SK-N-SH treated with all-trans-retinoic acid at 6 μM for 48 hours (cell line): ENCODE measurements around the gene SESN3.

Experiments used
- ATAC-seq: fragments of 200-7000 bp; cut with Tn5 transposase; 3 replicates; pipeline ENCODE4 v1.9.1; 2020; ENCODE audit warnings: mild to moderate bottlenecking, moderate library complexity
- ARNTL ChIP-seq: fragments of 450-650 bp; formaldehyde crosslinking; IDR thresholded peaks from 2 replicates; pipeline ENCODE4 v1.5.0; 2020; ENCODE audit warnings: low read depth, mild to moderate bottlenecking, moderate library complexity, borderline replicate concordance
- BACH2 ChIP-seq: fragments of 250-450 bp; sonication (Bioruptor Pico); IDR thresholded peaks from 2 replicates; pipeline ENCODE4 v1.9.0; 2021; ENCODE audit warnings: mild to moderate bottlenecking, borderline replicate concordance
- CSDC2 ChIP-seq: fragments of 250-450 bp; sonication (Bioruptor Pico); IDR thresholded peaks from 2 replicates; pipeline ENCODE4 v1.5.0; 2020; ENCODE audit warnings: mild to moderate bottlenecking, moderate library complexity
- ESRRG ChIP-seq: fragments of 250-450 bp; sonication (Bioruptor Pico); IDR thresholded peaks from 2 replicates; pipeline ENCODE4 v1.6.1; 2021; ENCODE audit warnings: mild to moderate bottlenecking
- GLIS3 ChIP-seq: fragments of 250-450 bp; sonication (Bioruptor Pico); IDR thresholded peaks from 2 replicates; pipeline ENCODE4 v1.5.0; 2020; ENCODE audit warnings: mild to moderate bottlenecking, moderate library complexity
- ISL1 ChIP-seq: fragments of 250-450 bp; sonication (Bioruptor Pico); IDR thresholded peaks from 2 replicates; pipeline ENCODE4 v2.1.2; 2022; ENCODE audit warnings: mild to moderate bottlenecking, moderate library complexity
- OSR1 ChIP-seq: fragments of 250-450 bp; sonication (Bioruptor Pico); IDR thresholded peaks from 2 replicates; pipeline ENCODE4 v1.8.0; 2022; ENCODE audit warnings: moderate library complexity, mild to moderate bottlenecking, inconsistent platforms
- PPARA ChIP-seq: fragments of 250-450 bp; sonication (Bioruptor Pico); IDR thresholded peaks from 2 replicates; pipeline ENCODE4 v1.5.0; 2020; ENCODE audit warnings: mild to moderate bottlenecking, borderline replicate concordance
- RARB ChIP-seq: fragments of 250-450 bp; sonication (Bioruptor Pico); IDR thresholded peaks from 2 replicates; pipeline ENCODE4 v1.8.0; 2021; ENCODE audit warnings: mild to moderate bottlenecking, moderate library complexity
- SNAI2 ChIP-seq: fragments of 250-450 bp; sonication (Bioruptor Pico); IDR thresholded peaks from 2 replicates; pipeline ENCODE4 v1.5.0; 2020; ENCODE audit warnings: mild to moderate bottlenecking, moderate library complexity
- TCF4 ChIP-seq: fragments of 250-450 bp; sonication (Bioruptor Pico); IDR thresholded peaks from 2 replicates; pipeline ENCODE4 v1.8.0; 2021; ENCODE audit warnings: mild to moderate bottlenecking, moderate library complexity, borderline replicate concordance
- TOX ChIP-seq: fragments of 250-450 bp; sonication (Bioruptor Pico); IDR thresholded peaks from 2 replicates; pipeline ENCODE4 v1.8.0; 2021; ENCODE audit warnings: mild to moderate bottlenecking, moderate library complexity, borderline replicate concordance
- ZC3H10 ChIP-seq: fragments of 250-450 bp; sonication (Bioruptor Pico); IDR thresholded peaks from 2 replicates; pipeline ENCODE4 v1.5.1; 2021; ENCODE audit warnings: mild to moderate bottlenecking, moderate library complexity
- ZFP3 ChIP-seq: fragments of 250-450 bp; sonication (Bioruptor Pico); IDR thresholded peaks from 2 replicates; pipeline ENCODE4 v1.5.0; 2020; ENCODE audit warnings: mild to moderate bottlenecking, moderate library complexity
- ZFP30 ChIP-seq: fragments of 450-650 bp; formaldehyde crosslinking; IDR thresholded peaks from 2 replicates; pipeline ENCODE4 v1.5.0; 2022; ENCODE audit warnings: mild to moderate bottlenecking, moderate library complexity
- ZNF70 ChIP-seq: fragments of 450-650 bp; formaldehyde crosslinking; IDR thresholded peaks from 2 replicates; pipeline ENCODE4 v1.5.0; 2020; ENCODE audit warnings: mild to moderate bottlenecking, moderate library complexity
- ZNF8 ChIP-seq: fragments of 450-650 bp; formaldehyde crosslinking; IDR thresholded peaks from 2 replicates; pipeline ENCODE4 v1.5.0; 2020; ENCODE audit warnings: mild to moderate bottlenecking, moderate library complexity
- TF ChIP-seq, protein P1 (sequence below): fragments of 250-450 bp; sonication (Bioruptor Pico); IDR thresholded peaks from 2 replicates; pipeline ENCODE4 v1.5.0; 2020; ENCODE audit warnings: mild to moderate bottlenecking, moderate library complexity
- TF ChIP-seq, protein P2 (sequence below): fragments of 250-450 bp; sonication (Bioruptor Pico); IDR thresholded peaks from 2 replicates; pipeline ENCODE4 v1.8.0; 2020; ENCODE audit warnings: mild to moderate bottlenecking, moderate library complexity, borderline replicate concordance
- TF ChIP-seq, protein P3 (sequence below): fragments of 250-450 bp; sonication (Bioruptor Pico); IDR thresholded peaks from 2 replicates; pipeline ENCODE4 v1.5.1; 2020; ENCODE audit warnings: low read depth, mild to moderate bottlenecking, moderate library complexity
- TF ChIP-seq, protein P4 (sequence below): fragments of 250-450 bp; sonication (Bioruptor Pico); IDR thresholded peaks from 2 replicates; pipeline ENCODE4 v1.5.1; 2021; ENCODE audit warnings: mild to moderate bottlenecking, moderate library complexity
- TF ChIP-seq, protein P5 (sequence below): fragments of 250-450 bp; sonication (Bioruptor Pico); IDR thresholded peaks from 2 replicates; pipeline ENCODE4 v1.8.0; 2021; ENCODE audit warnings: low read depth, mild to moderate bottlenecking, moderate library complexity, borderline replicate concordance

The SESN3 gene

DNA sequence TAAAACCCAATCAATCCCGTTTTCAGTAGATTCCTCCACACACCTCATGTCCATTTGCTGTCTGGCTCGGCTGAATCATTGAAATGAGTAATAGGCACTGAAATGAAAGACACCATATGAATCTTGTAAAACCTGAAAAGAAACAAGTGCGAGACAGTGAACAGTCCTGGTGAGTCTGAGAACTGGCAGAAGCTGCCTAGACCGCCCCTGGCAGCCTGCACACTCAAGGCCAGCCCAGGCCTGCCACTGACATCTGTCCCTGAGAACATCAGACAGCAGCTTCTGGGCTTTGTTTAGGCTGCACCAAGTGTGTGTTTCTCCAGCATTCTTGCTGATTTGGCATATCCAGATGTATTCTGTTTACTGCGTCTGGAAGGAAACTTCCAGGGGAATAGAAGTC lies 96.5 kb downstream of the SESN3 start:
- TF ChIP-seq ESRRG (CRISPR knock-in tag) (no peak), ISL1 (0 out of 2 replicates have a peak, but pooled peaks have one; percentile 17)
- TF ChIP-seq, all 23 proteins: peak for 1
- peak; percentile 97 for ATAC-seq

DNA sequence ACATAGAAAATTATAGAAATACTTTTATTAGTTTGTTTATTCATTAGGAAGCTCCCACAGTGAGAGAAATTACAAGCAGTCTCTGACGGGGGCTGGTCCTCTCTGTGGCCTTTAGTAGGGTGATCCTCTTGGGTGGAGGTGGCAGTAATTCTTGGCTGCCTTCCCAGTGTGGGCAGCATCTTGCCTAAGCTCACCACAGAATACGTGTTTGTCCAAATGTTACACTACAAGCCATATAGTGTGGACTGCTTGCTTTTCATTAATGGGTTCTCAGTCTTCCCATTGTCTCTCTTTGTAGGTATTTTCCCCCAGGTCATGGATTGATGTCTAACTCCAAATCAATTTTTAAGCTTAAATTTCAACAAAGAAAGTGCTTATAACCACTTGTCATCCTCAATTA lies 98.0 kb downstream of the SESN3 start:
- TF ChIP-seq PPARA (CRISPR knock-in tag), result no peak
- no peak for TF ChIP-seq TCF4 (CRISPR knock-in tag)
- TF ChIP-seq, protein P1, sequence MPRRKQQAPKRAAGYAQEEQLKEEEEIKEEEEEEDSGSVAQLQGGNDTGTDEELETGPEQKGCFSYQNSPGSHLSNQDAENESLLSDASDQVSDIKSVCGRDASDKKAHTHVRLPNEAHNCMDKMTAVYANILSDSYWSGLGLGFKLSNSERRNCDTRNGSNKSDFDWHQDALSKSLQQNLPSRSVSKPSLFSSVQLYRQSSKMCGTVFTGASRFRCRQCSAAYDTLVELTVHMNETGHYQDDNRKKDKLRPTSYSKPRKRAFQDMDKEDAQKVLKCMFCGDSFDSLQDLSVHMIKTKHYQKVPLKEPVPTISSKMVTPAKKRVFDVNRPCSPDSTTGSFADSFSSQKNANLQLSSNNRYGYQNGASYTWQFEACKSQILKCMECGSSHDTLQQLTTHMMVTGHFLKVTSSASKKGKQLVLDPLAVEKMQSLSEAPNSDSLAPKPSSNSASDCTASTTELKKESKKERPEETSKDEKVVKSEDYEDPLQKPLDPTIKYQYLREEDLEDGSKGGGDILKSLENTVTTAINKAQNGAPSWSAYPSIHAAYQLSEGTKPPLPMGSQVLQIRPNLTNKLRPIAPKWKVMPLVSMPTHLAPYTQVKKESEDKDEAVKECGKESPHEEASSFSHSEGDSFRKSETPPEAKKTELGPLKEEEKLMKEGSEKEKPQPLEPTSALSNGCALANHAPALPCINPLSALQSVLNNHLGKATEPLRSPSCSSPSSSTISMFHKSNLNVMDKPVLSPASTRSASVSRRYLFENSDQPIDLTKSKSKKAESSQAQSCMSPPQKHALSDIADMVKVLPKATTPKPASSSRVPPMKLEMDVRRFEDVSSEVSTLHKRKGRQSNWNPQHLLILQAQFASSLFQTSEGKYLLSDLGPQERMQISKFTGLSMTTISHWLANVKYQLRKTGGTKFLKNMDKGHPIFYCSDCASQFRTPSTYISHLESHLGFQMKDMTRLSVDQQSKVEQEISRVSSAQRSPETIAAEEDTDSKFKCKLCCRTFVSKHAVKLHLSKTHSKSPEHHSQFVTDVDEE (CRISPR knock-in tag), result no peak
- TF ChIP-seq, protein P2, sequence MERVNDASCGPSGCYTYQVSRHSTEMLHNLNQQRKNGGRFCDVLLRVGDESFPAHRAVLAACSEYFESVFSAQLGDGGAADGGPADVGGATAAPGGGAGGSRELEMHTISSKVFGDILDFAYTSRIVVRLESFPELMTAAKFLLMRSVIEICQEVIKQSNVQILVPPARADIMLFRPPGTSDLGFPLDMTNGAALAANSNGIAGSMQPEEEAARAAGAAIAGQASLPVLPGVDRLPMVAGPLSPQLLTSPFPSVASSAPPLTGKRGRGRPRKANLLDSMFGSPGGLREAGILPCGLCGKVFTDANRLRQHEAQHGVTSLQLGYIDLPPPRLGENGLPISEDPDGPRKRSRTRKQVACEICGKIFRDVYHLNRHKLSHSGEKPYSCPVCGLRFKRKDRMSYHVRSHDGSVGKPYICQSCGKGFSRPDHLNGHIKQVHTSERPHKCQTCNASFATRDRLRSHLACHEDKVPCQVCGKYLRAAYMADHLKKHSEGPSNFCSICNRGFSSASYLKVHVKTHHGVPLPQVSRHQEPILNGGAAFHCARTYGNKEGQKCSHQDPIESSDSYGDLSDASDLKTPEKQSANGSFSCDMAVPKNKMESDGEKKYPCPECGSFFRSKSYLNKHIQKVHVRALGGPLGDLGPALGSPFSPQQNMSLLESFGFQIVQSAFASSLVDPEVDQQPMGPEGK, result no peak
- TF ChIP-seq ZFP30, result no peak
- no peak for TF ChIP-seq OSR1 (CRISPR knock-in tag)
- no peak for TF ChIP-seq ZNF8 (CRISPR knock-in tag)
- TF ChIP-seq, protein P3, sequence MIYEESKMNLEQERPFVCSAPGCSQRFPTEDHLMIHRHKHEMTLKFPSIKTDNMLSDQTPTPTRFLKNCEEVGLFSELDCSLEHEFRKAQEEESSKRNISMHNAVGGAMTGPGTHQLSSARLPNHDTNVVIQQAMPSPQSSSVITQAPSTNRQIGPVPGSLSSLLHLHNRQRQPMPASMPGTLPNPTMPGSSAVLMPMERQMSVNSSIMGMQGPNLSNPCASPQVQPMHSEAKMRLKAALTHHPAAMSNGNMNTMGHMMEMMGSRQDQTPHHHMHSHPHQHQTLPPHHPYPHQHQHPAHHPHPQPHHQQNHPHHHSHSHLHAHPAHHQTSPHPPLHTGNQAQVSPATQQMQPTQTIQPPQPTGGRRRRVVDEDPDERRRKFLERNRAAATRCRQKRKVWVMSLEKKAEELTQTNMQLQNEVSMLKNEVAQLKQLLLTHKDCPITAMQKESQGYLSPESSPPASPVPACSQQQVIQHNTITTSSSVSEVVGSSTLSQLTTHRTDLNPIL (CRISPR knock-in tag), result no peak
- no peak for TF ChIP-seq ZNF70 (CRISPR knock-in tag)
- TF ChIP-seq ARNTL (CRISPR knock-in tag), result no peak
- TF ChIP-seq ZC3H10 (CRISPR knock-in tag), result no peak
- no peak for TF ChIP-seq SNAI2 (CRISPR knock-in tag)
- TF ChIP-seq CSDC2 (CRISPR knock-in tag), result no peak
- no peak for TF ChIP-seq TOX (CRISPR knock-in tag)
- TF ChIP-seq ISL1, result no peak
- no peak for TF ChIP-seq GLIS3 (CRISPR knock-in tag)
- TF ChIP-seq RARB (CRISPR knock-in tag), result no peak
- TF ChIP-seq, protein P4, sequence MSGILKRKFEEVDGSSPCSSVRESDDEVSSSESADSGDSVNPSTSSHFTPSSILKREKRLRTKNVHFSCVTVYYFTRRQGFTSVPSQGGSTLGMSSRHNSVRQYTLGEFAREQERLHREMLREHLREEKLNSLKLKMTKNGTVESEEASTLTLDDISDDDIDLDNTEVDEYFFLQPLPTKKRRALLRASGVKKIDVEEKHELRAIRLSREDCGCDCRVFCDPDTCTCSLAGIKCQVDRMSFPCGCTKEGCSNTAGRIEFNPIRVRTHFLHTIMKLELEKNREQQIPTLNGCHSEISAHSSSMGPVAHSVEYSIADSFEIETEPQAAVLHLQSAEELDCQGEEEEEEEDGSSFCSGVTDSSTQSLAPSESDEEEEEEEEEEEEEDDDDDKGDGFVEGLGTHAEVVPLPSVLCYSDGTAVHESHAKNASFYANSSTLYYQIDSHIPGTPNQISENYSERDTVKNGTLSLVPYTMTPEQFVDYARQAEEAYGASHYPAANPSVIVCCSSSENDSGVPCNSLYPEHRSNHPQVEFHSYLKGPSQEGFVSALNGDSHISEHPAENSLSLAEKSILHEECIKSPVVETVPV (CRISPR knock-in tag), result no peak
- TF ChIP-seq, protein P5, sequence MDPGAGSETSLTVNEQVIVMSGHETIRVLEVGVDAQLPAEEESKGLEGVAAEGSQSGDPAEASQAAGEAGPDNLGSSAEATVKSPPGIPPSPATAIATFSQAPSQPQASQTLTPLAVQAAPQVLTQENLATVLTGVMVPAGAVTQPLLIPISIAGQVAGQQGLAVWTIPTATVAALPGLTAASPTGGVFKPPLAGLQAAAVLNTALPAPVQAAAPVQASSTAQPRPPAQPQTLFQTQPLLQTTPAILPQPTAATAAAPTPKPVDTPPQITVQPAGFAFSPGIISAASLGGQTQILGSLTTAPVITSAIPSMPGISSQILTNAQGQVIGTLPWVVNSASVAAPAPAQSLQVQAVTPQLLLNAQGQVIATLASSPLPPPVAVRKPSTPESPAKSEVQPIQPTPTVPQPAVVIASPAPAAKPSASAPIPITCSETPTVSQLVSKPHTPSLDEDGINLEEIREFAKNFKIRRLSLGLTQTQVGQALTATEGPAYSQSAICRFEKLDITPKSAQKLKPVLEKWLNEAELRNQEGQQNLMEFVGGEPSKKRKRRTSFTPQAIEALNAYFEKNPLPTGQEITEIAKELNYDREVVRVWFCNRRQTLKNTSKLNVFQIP, result no peak
- no peak for ATAC-seq

DNA sequence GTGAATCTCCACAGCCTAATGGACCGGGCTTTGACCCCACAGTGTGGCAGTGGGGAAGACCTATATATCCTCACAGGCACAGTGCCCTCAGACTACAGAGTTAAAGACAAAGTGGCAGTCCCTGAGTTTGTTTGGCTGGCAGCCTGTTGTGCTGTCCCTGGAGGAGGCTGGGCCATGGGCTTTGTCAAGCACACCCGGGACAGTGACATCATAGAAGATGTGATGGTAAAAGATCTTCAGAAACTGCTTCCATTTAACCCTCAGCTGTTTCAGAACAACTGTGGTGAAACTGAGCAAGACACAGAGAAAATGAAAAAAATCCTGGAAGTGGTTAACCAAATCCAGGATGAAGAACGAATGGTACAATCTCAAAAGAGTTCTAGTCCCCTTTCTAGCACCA lies 102.4 kb downstream of the SESN3 start:
- no peak for ATAC-seq
- TF ChIP-seq PPARA (CRISPR knock-in tag), result no peak
- no peak for TF ChIP-seq CSDC2 (CRISPR knock-in tag)
- no peak for TF ChIP-seq ZFP30
- no peak for TF ChIP-seq TCF4 (CRISPR knock-in tag)
- TF ChIP-seq ZC3H10 (CRISPR knock-in tag), result no peak
- TF ChIP-seq, protein P2, result no peak
- TF ChIP-seq ZFP3, result no peak
- no peak for TF ChIP-seq BACH2 (CRISPR knock-in tag)
- TF ChIP-seq, protein P1 (CRISPR knock-in tag), result no peak
- no peak for TF ChIP-seq ZNF8 (CRISPR knock-in tag)
- TF ChIP-seq GLIS3 (CRISPR knock-in tag), result no peak
- TF ChIP-seq, protein P4 (CRISPR knock-in tag), result no peak
- TF ChIP-seq ISL1, result no peak
- TF ChIP-seq ZNF70 (CRISPR knock-in tag), result no peak
- TF ChIP-seq ESRRG (CRISPR knock-in tag), result no peak
- no peak for TF ChIP-seq RARB (CRISPR knock-in tag)
- TF ChIP-seq OSR1 (CRISPR knock-in tag), result no peak
